Endothelial cell of umbilical vein (primary cell): ENCODE data around the gene MAPT. TPM values are rescaled to one million over a fixed set of nuclear protein-coding genes. Genes with fewer than 3 reads are reported as not detected.

ENCODE experiments used
- BruUV-seq: library from RNA; stranded (reverse); fragments of 400-500 nt; replicated peaks from 2 replicates; lab custom pipeline; 2021; lab: Mats Ljungman, UMichigan
- CTCF ChIA-PET: fragments of 300-600, 350-600 bp; sonication (Branson Sonifier 250); formaldehyde crosslinking; loops from one replicate; lab custom pipeline; 2021; ENCODE audit warnings: antibody characterized with exemption, inconsistent platforms; lab: Charles Lee
- POLR2A ChIA-PET: fragments of 300-600, 350-600 bp; sonication (Branson Sonifier 250); formaldehyde crosslinking; loops from one replicate; lab custom pipeline; 2021; ENCODE audit warnings: antibody characterized with exemption, inconsistent platforms; lab: Charles Lee
- DNase-seq: peaks from one replicate; pipeline ENCODE4 v3.0.0-alpha.2; 2011; ENCODE audit warnings: low read depth, low spot score
- FAIRE-seq: peaks from 2 replicates; lab custom pipeline; 2011; peaks lifted over from hg19 to GRCh38; lab: Jason Lieb, UNC
- H2AFZ ChIP-seq: 2 replicates; pipeline ENCODE4 v1.6.0; 2012; ENCODE audit warnings: low read depth, low read length, control low read depth, inconsistent platforms
- H3K27ac ChIP-seq: 2 replicates; pipeline ENCODE4 v1.5.1; 2011; ENCODE audit warnings: low read depth, mild to moderate bottlenecking, control low read depth, low read length, moderate library complexity; ENCODE audit not compliant: insufficient read depth
- H3K27me3 ChIP-seq, 2 experiments: 2 replicates each; pipeline versions ENCODE4 v1.6.0 to v1.6.1; 2011; ENCODE audit warnings: low read length in 2 of 2, mixed read lengths in 1 of 2; ENCODE audit not compliant: control insufficient read depth in 2 of 2, insufficient read depth in 2 of 2
- H3K36me3 ChIP-seq, 2 experiments: 2 replicates in 1 of 2; 3 replicates in 1 of 2; pipeline ENCODE4 v1.5.1; 2011; ENCODE audit warnings: low read length in 2 of 2, mild to moderate bottlenecking in 1 of 2, moderate library complexity in 1 of 2; ENCODE audit not compliant: control insufficient read depth in 2 of 2, insufficient read depth in 2 of 2; ENCODE audit errors: extremely low read depth in 1 of 2
- H3K4me1 ChIP-seq: 3 replicates; pipeline ENCODE4 v1.5.1; 2011; ENCODE audit warnings: mild to moderate bottlenecking, low read length; ENCODE audit not compliant: control insufficient read depth, insufficient read depth; ENCODE audit errors: extremely low read depth
- H3K4me2 ChIP-seq: 2 replicates; pipeline ENCODE4 v1.6.1; 2011; ENCODE audit warnings: low read length, control low read depth, mixed read lengths; ENCODE audit not compliant: insufficient read depth
- H3K4me3 ChIP-seq, 3 experiments: fragments of 200-600 bp in 1 of 3; sonication (generic), shearing (Covaris generic) in 1 of 3; replicated peaks in 1 of 3; 2 replicates each; pipeline ENCODE4 v1.5.1; 2011 to 2016; ENCODE audit warnings: control low read depth in 3 of 3, low read length in 3 of 3, mild to moderate bottlenecking in 2 of 3, inconsistent platforms in 1 of 3, low read depth in 1 of 3, moderate library complexity in 1 of 3; ENCODE audit not compliant: insufficient read depth in 1 of 3
- H3K79me2 ChIP-seq: 2 replicates; pipeline ENCODE4 v1.6.0; 2012; ENCODE audit warnings: low read length, inconsistent platforms; ENCODE audit not compliant: control insufficient read depth, insufficient read depth
- H3K9ac ChIP-seq: replicated peaks from 2 replicates; pipeline ENCODE3; 2011; ENCODE audit warnings: low read length, control low read depth; ENCODE audit not compliant: insufficient read depth; ENCODE audit errors: extremely low read depth
- H3K9me1 ChIP-seq: replicated peaks from 3 replicates; pipeline ENCODE4 v1.6.0; 2011; ENCODE audit warnings: mild to moderate bottlenecking, low read length; ENCODE audit not compliant: control insufficient read depth, insufficient read depth; ENCODE audit errors: extremely low read depth
- H3K9me3 ChIP-seq: replicated peaks from 2 replicates; pipeline ENCODE4 v1.5.1; 2012; ENCODE audit warnings: low read length, inconsistent platforms; ENCODE audit not compliant: control insufficient read depth, insufficient read depth
- H4K20me1 ChIP-seq: replicated peaks from 2 replicates; pipeline ENCODE3; 2011; ENCODE audit warnings: mild to moderate bottlenecking, low read length; ENCODE audit not compliant: control insufficient read depth, insufficient read depth; ENCODE audit errors: extremely low read depth
- CTCF ChIP-seq, 2 donors: IDR thresholded peaks; 1 replicate in 1 of 2; 2 replicates in 1 of 2; pipeline ENCODE4 v1.5.1; 2011; ENCODE audit warnings: low read length in 2 of 2, mild to moderate bottlenecking in 2 of 2, moderate library complexity in 2 of 2, control low read depth in 1 of 2, inconsistent platforms in 1 of 2, low read depth in 1 of 2; ENCODE audit not compliant: insufficient read depth in 1 of 2; ENCODE audit errors: extremely low read depth in 1 of 2
- EZH2 ChIP-seq: IDR thresholded peaks from 2 replicates; pipeline ENCODE4 v1.6.1; 2012; ENCODE audit warnings: borderline replicate concordance, low read depth, mild to moderate bottlenecking, moderate library complexity, low read length, inconsistent platforms; ENCODE audit not compliant: severe bottlenecking
- FOS ChIP-seq: IDR thresholded peaks from 2 replicates; pipeline ENCODE4 v1.6.1; 2011; ENCODE audit warnings: mild to moderate bottlenecking, low read length, moderate library complexity, borderline replicate concordance; ENCODE audit not compliant: insufficient read depth
- GATA2 ChIP-seq: IDR thresholded peaks from 2 replicates; pipeline ENCODE4 v1.7.0; 2011; ENCODE audit warnings: low read depth, mild to moderate bottlenecking, moderate library complexity, mixed read lengths, low read length; ENCODE audit not compliant: insufficient read length, insufficient read depth
- JUN ChIP-seq: IDR thresholded peaks from 2 replicates; pipeline ENCODE4 v1.6.1; 2011; ENCODE audit warnings: borderline replicate concordance, low read depth; ENCODE audit not compliant: insufficient read length, insufficient read depth
- MAX ChIP-seq: IDR thresholded peaks from 2 replicates; pipeline ENCODE4 v1.6.1; 2011; ENCODE audit not compliant: insufficient read depth, insufficient read length
- MYC ChIP-seq: IDR thresholded peaks from one replicate; pipeline ENCODE4 v1.6.1; 2011; ENCODE audit warnings: mild to moderate bottlenecking, low read depth, low read length
- POLR2A ChIP-seq: IDR thresholded peaks from 2 replicates; pipeline ENCODE4 v1.6.1; 2012; ENCODE audit warnings: low read depth, mild to moderate bottlenecking, control low read depth, low read length
- POLR2AphosphoS5 ChIP-seq: IDR thresholded peaks from 2 replicates; pipeline ENCODE4 v1.6.1; 2012; ENCODE audit warnings: low read depth, mild to moderate bottlenecking, control low read depth, low read length, moderate library complexity; ENCODE audit not compliant: insufficient read depth
- dilution Hi-C: fragments of 300-500 bp; cut with MboI; formaldehyde crosslinking; loops from one replicate; pipeline ENCODE4 v1.15.0; 2019; ENCODE audit warnings: low sequenced_read_pairs; ENCODE audit not compliant: extremely low pct_ligation_motif_present
- intact Hi-C: fragments of 100-400 bp; cut with micrococcal nuclease; formaldehyde crosslinking; loops from one replicate; pipeline ENCODE4 v1.10.0; 2022
- polyA plus RNA-seq, 4 experiments: library from polyadenylated mRNA; depleted of rRNA in 3 of 4; stranded (reverse) in 3 of 4; unstranded in 1 of 4; fragments of >200 nt; gene quantifications; 2 replicates each; pipeline versions ENCODE4 v1.2.1 to v1.2.3, GENCODE V29; 2011 to 2012; ENCODE audit warnings: missing spikeins in 1 of 4
- total RNA-seq: library from RNA; stranded (reverse); gene quantifications from 2 replicates; pipeline ENCODE4 v1.2.3, GENCODE V29; 2021

Gene MAPT
- total and polyA plus RNA-seq, 2 donors (not counting 3 experiments of a cell fraction or from before 2014, with no cell fraction given): 0.04 to 0.51 TPM

GRCh38 chr17:46012506-46013079, 118.2 kb downstream of the MAPT start:
- ChIA-PET CTCF (interaction anchor here (0.5 to 1.5 kb wide), 2 partner anchors 200 to 425 kb away, joined by 3 to 4 read pairs; no protein-coding TSS in a partner anchor), POLR2A (no interaction called here)
- H3K27me3 ChIP-seq: peaks cover 0 to 2% of the 10 kb centered on the region in 2 experiments
- DNase-seq (no peak), FAIRE-seq (no peak)
- no peak overlapping the region for H3K4me2 ChIP-seq
- no peaks in the 10 kb centered on the region for H3K9me3 ChIP-seq
- H3K9me1 ChIP-seq: no peaks in the 10 kb centered on the region
- H3K36me3 ChIP-seq: no peaks in the 10 kb centered on the region
- no peaks in the 10 kb centered on the region for H4K20me1 ChIP-seq
- intact Hi-C loops (no loop called here), dilution Hi-C loops (no loop called here)
- H3K4me1 ChIP-seq: no peaks in the 10 kb centered on the region
- BruUV-seq: no TSS peak
- H3K27ac ChIP-seq: no peak overlapping the region
- no peak for TF ChIP-seq CTCF (IDR thresholded peaks at IDR 0.05; ENCODE audit: extremely low read depth in 1 of 2, insufficient read depth in 1 of 2, low read depth in 1 of 2, low read length in 2 of 2)
- no peak for TF ChIP-seq JUN
- no peak for TF ChIP-seq MAX
- TF ChIP-seq EZH2: no peak
- no peak for TF ChIP-seq POLR2A
- no peak for TF ChIP-seq FOS
- no peak for TF ChIP-seq POLR2AphosphoS5
- no peak for TF ChIP-seq GATA2
- TF ChIP-seq MYC: no peak
- no peaks in the 10 kb centered on the region for H3K79me2 ChIP-seq
- H3K9ac ChIP-seq: no peak overlapping the region
- no peak overlapping the region for H3K4me3 ChIP-seq
- H2AFZ ChIP-seq: no peak overlapping the region
